HEK293 (cell line): ENCODE measurements around the gene PRRT1.
A peak's percentile ranks its signal among the peaks of the same experiment; 100 is the strongest.

ENCODE experiments used
- CTCF ChIA-PET: fragments of 350-600 bp; formaldehyde crosslinking; extraction: SDS; loops from one replicate; lab custom pipeline; 2021; ENCODE audit warnings: antibody characterized with exemption; lab: Yijun Ruan, JAX
- POLR2A ChIA-PET: fragments of 300-600 bp; formaldehyde crosslinking; extraction: SDS; loops from one replicate; lab custom pipeline; 2020; ENCODE audit warnings: antibody characterized with exemption, inconsistent platforms; lab: Yijun Ruan, JAX
- H3K27ac ChIP-seq: fragments of 200-500 bp; sonication (Bioruptor generic); 2 replicates; pipeline ENCODE4 v1.5.1; 2014; ENCODE audit warnings: low read depth, low read length, control low read depth, inconsistent platforms; ENCODE audit errors: extremely low read depth
- H3K36me3 ChIP-seq, 2 experiments: fragments of 200-500 bp in 1 of 2; sonication (Bioruptor generic) in 1 of 2; 1 replicate in 1 of 2; 2 replicates in 1 of 2; pipeline ENCODE4 v1.5.1; 2014 to 2017; ENCODE audit warnings: inconsistent platforms in 2 of 2, low read length in 2 of 2; ENCODE audit not compliant: control insufficient read depth in 2 of 2, insufficient read depth in 1 of 2
- H3K4me1 ChIP-seq: fragments of 200-500 bp; sonication (Bioruptor generic); 2 replicates; pipeline ENCODE4 v1.5.1; 2014; ENCODE audit warnings: mild to moderate bottlenecking, low read length, inconsistent platforms; ENCODE audit not compliant: control insufficient read depth, insufficient read depth
- H3K4me3 ChIP-seq: 2 replicates; pipeline ENCODE4 v1.5.1; 2011; ENCODE audit warnings: low read depth, mild to moderate bottlenecking, control low read depth, low read length, moderate library complexity
- H3K9me3 ChIP-seq: fragments of 200-500 bp; sonication (Bioruptor generic); 2 replicates; pipeline ENCODE4 v1.5.1; 2014; ENCODE audit warnings: low read depth, low read length, inconsistent platforms; ENCODE audit not compliant: control insufficient read depth, insufficient read depth
- BCL11B ChIP-seq: fragments of 450-650 bp; formaldehyde crosslinking; IDR thresholded peaks from 2 replicates; pipeline ENCODE4 v1.5.1; 2016; ENCODE audit warnings: low read depth, missing biosample characterization, missing genetic modification characterization
- GLI2 ChIP-seq: fragments of 450-650 bp; formaldehyde crosslinking; IDR thresholded peaks from 2 replicates; pipeline ENCODE4; 2017; ENCODE audit warnings: missing biosample characterization, missing genetic modification characterization, low read depth, borderline replicate concordance
- IKZF3 ChIP-seq: fragments of 450-650 bp; IDR thresholded peaks from 2 replicates; pipeline ENCODE4 v1.5.0; 2018; ENCODE audit warnings: missing biosample characterization, mild to moderate bottlenecking, missing genetic modification characterization, moderate library complexity
- KLF10 ChIP-seq: fragments of 450-650 bp; IDR thresholded peaks from 2 replicates; pipeline ENCODE4 v1.5.1; 2018; ENCODE audit warnings: missing biosample characterization, mild to moderate bottlenecking, missing genetic modification characterization
- KLF17 ChIP-seq: fragments of 450-650 bp; formaldehyde crosslinking; IDR thresholded peaks from 2 replicates; pipeline ENCODE4 v1.5.1; 2016; ENCODE audit warnings: missing biosample characterization, missing genetic modification characterization
- KLF7 ChIP-seq: fragments of 450-650 bp; formaldehyde crosslinking; IDR thresholded peaks from 2 replicates; pipeline ENCODE4 v1.5.1; 2016; ENCODE audit warnings: missing biosample characterization, missing genetic modification characterization, borderline replicate concordance
- MYNN ChIP-seq: fragments of 450-650 bp; formaldehyde crosslinking; IDR thresholded peaks from 2 replicates; pipeline ENCODE4 v1.5.1; 2016; ENCODE audit warnings: missing biosample characterization, missing genetic modification characterization, borderline replicate concordance
- SP2 ChIP-seq: fragments of 450-650 bp; formaldehyde crosslinking; IDR thresholded peaks from 2 replicates; pipeline ENCODE4 v1.5.1; 2016; ENCODE audit warnings: missing biosample characterization, missing genetic modification characterization
- SP7 ChIP-seq: fragments of 450-650 bp; formaldehyde crosslinking; IDR thresholded peaks from 2 replicates; pipeline ENCODE4 v1.5.1; 2016; ENCODE audit warnings: missing biosample characterization, missing genetic modification characterization
- WT1 ChIP-seq: fragments of 450-650 bp; formaldehyde crosslinking; IDR thresholded peaks from 2 replicates; pipeline ENCODE4 v1.5.1; 2016; ENCODE audit warnings: missing biosample characterization, missing genetic modification characterization
- YY2 ChIP-seq: fragments of 450-650 bp; formaldehyde crosslinking; IDR thresholded peaks from 2 replicates; pipeline ENCODE4 v1.5.1; 2016; ENCODE audit warnings: missing biosample characterization, missing genetic modification characterization
- ZBTB10 ChIP-seq: fragments of 450-650 bp; formaldehyde crosslinking; IDR thresholded peaks from 2 replicates; pipeline ENCODE4 v1.5.1; 2016; ENCODE audit warnings: missing biosample characterization, missing genetic modification characterization
- ZBTB11 ChIP-seq: fragments of 450-650 bp; formaldehyde crosslinking; conservative IDR thresholded peaks from 2 replicates; pipeline ENCODE4 v1.5.1; 2016; ENCODE audit warnings: low read depth, missing biosample characterization, missing genetic modification characterization
- ZBTB17 ChIP-seq: fragments of 450-650 bp; formaldehyde crosslinking; IDR thresholded peaks from 2 replicates; pipeline ENCODE4 v1.5.1; 2016; ENCODE audit warnings: missing biosample characterization, missing genetic modification characterization
- ZFHX2 ChIP-seq: fragments of 450-650 bp; formaldehyde crosslinking; conservative IDR thresholded peaks from 2 replicates; pipeline ENCODE4 v1.5.1; 2016; ENCODE audit warnings: missing biosample characterization, missing genetic modification characterization
- ZNF211 ChIP-seq: fragments of 450-650 bp; formaldehyde crosslinking; IDR thresholded peaks from 2 replicates; pipeline ENCODE4 v1.5.1; 2016; ENCODE audit warnings: low read depth, missing biosample characterization, missing genetic modification characterization
- ZNF221 ChIP-seq: fragments of 450-650 bp; formaldehyde crosslinking; IDR thresholded peaks from 2 replicates; pipeline ENCODE4 v1.5.1; 2017; ENCODE audit warnings: missing biosample characterization, missing genetic modification characterization, borderline replicate concordance
- ZNF341 ChIP-seq: fragments of 450-650 bp; formaldehyde crosslinking; IDR thresholded peaks from 2 replicates; pipeline ENCODE4; 2016; ENCODE audit warnings: low read depth, missing biosample characterization, missing genetic modification characterization
- ZNF426 ChIP-seq: fragments of 450-650 bp; formaldehyde crosslinking; IDR thresholded peaks from 2 replicates; pipeline ENCODE4 v1.5.1; 2017; ENCODE audit warnings: missing biosample characterization, missing genetic modification characterization, mild to moderate bottlenecking, inconsistent platforms, moderate library complexity
- ZNF561 ChIP-seq: fragments of 450-650 bp; IDR thresholded peaks from 2 replicates; pipeline ENCODE4 v1.5.1; 2018; ENCODE audit warnings: missing biosample characterization, missing genetic modification characterization, borderline replicate concordance
- ZNF76 ChIP-seq: fragments of 450-650 bp; formaldehyde crosslinking; IDR thresholded peaks from 2 replicates; pipeline ENCODE4; 2016; ENCODE audit warnings: low read depth, missing biosample characterization, missing genetic modification characterization, borderline replicate concordance
- ZNF792 ChIP-seq: fragments of 450-650 bp; formaldehyde crosslinking; IDR thresholded peaks from 2 replicates; pipeline ENCODE4 v1.5.1; 2016; ENCODE audit warnings: missing biosample characterization, missing genetic modification characterization
- ZNF843 ChIP-seq: fragments of 450-650 bp; formaldehyde crosslinking; IDR thresholded peaks from 2 replicates; pipeline ENCODE4 v1.5.1; 2016; ENCODE audit warnings: missing biosample characterization, missing genetic modification characterization
- ZXDB ChIP-seq: fragments of 450-650 bp; formaldehyde crosslinking; IDR thresholded peaks from 2 replicates; pipeline ENCODE4 v1.5.1; 2016; ENCODE audit warnings: missing biosample characterization, missing genetic modification characterization
- TF ChIP-seq, protein P1 (sequence below): fragments of 450-650 bp; formaldehyde crosslinking; IDR thresholded peaks from 2 replicates; pipeline ENCODE4 v1.5.1; 2016; ENCODE audit warnings: missing biosample characterization, missing genetic modification characterization

PRRT1 gene

GRCh38 chr6:32152769-32153563 lies 1.2 kb upstream of the PRRT1 start:
- H3K27ac ChIP-seq, result peak overlapping the region; percentile 80
- TF ChIP-seq ZNF426 (tag by site-specific recombination) (no peak), ZNF211 (no peak), MYNN (tag by site-specific recombination) (peak; percentile 87), ZBTB17 (peak; percentile 80), IKZF3 (tag by site-specific recombination) (no peak), ZNF76 (tag by site-specific recombination) (no peak), KLF10 (tag by site-specific recombination) (peak; percentile 21; the same call in 1 of the 2 replicates), ZFHX2 (tag by site-specific recombination) (peak; percentile 82), ZNF843 (tag by site-specific recombination) (peak; percentile 50; the same call in 1 of the 2 replicates), WT1 (tag by site-specific recombination) (peak; percentile 34), KLF17 (tag by site-specific recombination) (peak; percentile 53; the same call in 1 of the 2 replicates), YY2 (tag by site-specific recombination) (no peak), ZNF221 (tag by site-specific recombination) (no peak), GLI2 (tag by site-specific recombination) (no peak), SP7 (tag by site-specific recombination) (peak; percentile 30; the same call in 1 of the 2 replicates), SP2 (tag by site-specific recombination) (no peak; the same call in 1 of the 2 replicates), ZNF561 (no peak), ZNF792 (tag by site-specific recombination) (no peak), BCL11B (0 out of 2 replicates have a peak, but pooled peaks have one; percentile 12), ZNF341 (tag by site-specific recombination) (0 out of 2 replicates have a peak, but pooled peaks have one; percentile 11), KLF7 (tag by site-specific recombination) (0 out of 2 replicates have a peak, but pooled peaks have one; percentile 27), ZXDB (peak; percentile 6; the same call in 1 of the 2 replicates), ZBTB10 (tag by site-specific recombination) (peak; percentile 54; the same call in 1 of the 2 replicates), ZBTB11 (tag by site-specific recombination) (no peak)
- TF ChIP-seq, protein P1, sequence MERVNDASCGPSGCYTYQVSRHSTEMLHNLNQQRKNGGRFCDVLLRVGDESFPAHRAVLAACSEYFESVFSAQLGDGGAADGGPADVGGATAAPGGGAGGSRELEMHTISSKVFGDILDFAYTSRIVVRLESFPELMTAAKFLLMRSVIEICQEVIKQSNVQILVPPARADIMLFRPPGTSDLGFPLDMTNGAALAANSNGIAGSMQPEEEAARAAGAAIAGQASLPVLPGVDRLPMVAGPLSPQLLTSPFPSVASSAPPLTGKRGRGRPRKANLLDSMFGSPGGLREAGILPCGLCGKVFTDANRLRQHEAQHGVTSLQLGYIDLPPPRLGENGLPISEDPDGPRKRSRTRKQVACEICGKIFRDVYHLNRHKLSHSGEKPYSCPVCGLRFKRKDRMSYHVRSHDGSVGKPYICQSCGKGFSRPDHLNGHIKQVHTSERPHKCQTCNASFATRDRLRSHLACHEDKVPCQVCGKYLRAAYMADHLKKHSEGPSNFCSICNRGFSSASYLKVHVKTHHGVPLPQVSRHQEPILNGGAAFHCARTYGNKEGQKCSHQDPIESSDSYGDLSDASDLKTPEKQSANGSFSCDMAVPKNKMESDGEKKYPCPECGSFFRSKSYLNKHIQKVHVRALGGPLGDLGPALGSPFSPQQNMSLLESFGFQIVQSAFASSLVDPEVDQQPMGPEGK (tag by site-specific recombination), result peak; percentile 65; the same call in 1 of the 2 replicates

More at GRCh38 chr6:32152769-32153563, 1.2 kb upstream of the PRRT1 start:
- Histone ChIP-seq H3K4me3 (peak overlapping the region; percentile 66), H3K36me3 (peaks cover 17 to 29% of the 10 kb centered on the region in 2 experiments), H3K4me1 (peaks cover 7% of the 10 kb centered on the region; the same call in 1 of the 2 replicates), H3K9me3 (no peaks in the 10 kb centered on the region)
- ChIA-PET POLR2A (interaction anchor here (0.6 to 3.4 kb wide), 11 partner anchors 8 to 817 kb away, joined by 3 to 38 read pairs (median 6); partner anchors contain the start of genes AGPAT1, ATF6B, DDX39B and FKBPL), CTCF (interaction anchor here (0.6 to 1.7 kb wide), 9 partner anchors 11 to 1224 kb away, joined by 3 to 8 read pairs (median 4); partner anchors contain the start of gene EGFL8)
